Measurements from ENCODE around the gene OAS3.
A peak's percentile ranks its signal among the peaks of the same experiment; 100 is the strongest.

OAS3 gene

GRCh38 chr12:112977139-112977538 lies 38.9 kb downstream of the OAS3 start:
- Histone ChIP-seq H3K4me3 (ENCODE audit: low read depth in 1 of 2, low read length in 2 of 2) (no peak overlapping the region), H3K27ac (ENCODE audit: low read length) (peak overlapping the region; percentile 93; the same call in 1 of the 2 replicates), H4K20me1 (ENCODE audit: insufficient read depth, low read length) (no peaks in the 10 kb centered on the region), H3K4me1 (ENCODE audit: insufficient read depth, low read length) (peaks cover 40% of the 10 kb centered on the region), H3K4me2 (ENCODE audit: insufficient read depth, low read length) (peak overlapping the region; percentile 84), H3K36me3 (ENCODE audit: insufficient read depth, low read length) (no peaks in the 10 kb centered on the region), H3K9me3 (ENCODE audit: insufficient read depth, low read length, severe bottlenecking) (peaks cover under 1% of the 10 kb centered on the region), H3K27me3 (ENCODE audit: insufficient read depth, low read length, poor library complexity) (no peaks in the 10 kb centered on the region), H3K9ac (ENCODE audit: low read depth, low read length) (peak overlapping the region; percentile 72), H2AFZ (ENCODE audit: low read depth, low read length) (peak overlapping the region; percentile 88; the same call in 1 of the 2 replicates), H3K79me2 (ENCODE audit: insufficient read depth, low read length) (peaks cover 24% of the 10 kb centered on the region)
- ATAC-seq (ENCODE audit: insufficient read depth, low read depth) (no peak), DNase-seq (no peak)
- TF ChIP-seq CTCF (IDR thresholded peaks at IDR 0.05; ENCODE audit: borderline replicate concordance, extremely low read depth, low read length, poor library complexity, severe bottlenecking) = no peak
- TF ChIP-seq EZH2 (IDR thresholded peaks at IDR 0.05; ENCODE audit: borderline replicate concordance, low read depth, low read length, severe bottlenecking) = no peak

GRCh38 chr12:112977641-112978040 lies 39.4 kb downstream of the OAS3 start:
- Histone ChIP-seq H3K27ac (ENCODE audit: low read length) (peak overlapping the region; percentile 93), H3K9me3 (ENCODE audit: insufficient read depth, low read length, severe bottlenecking) (peaks cover 3% of the 10 kb centered on the region), H4K20me1 (ENCODE audit: insufficient read depth, low read length) (no peaks in the 10 kb centered on the region), H3K4me1 (ENCODE audit: insufficient read depth, low read length) (peaks cover 40% of the 10 kb centered on the region), H3K9ac (ENCODE audit: low read depth, low read length) (peak overlapping the region; percentile 72), H2AFZ (ENCODE audit: low read depth, low read length) (peak overlapping the region; percentile 88), H3K79me2 (ENCODE audit: insufficient read depth, low read length) (peaks cover 24% of the 10 kb centered on the region), H3K4me2 (ENCODE audit: insufficient read depth, low read length) (peak overlapping the region; percentile 84), H3K36me3 (ENCODE audit: insufficient read depth, low read length) (no peaks in the 10 kb centered on the region), H3K4me3 (ENCODE audit: low read depth in 1 of 2, low read length in 2 of 2) (peak overlapping the region; percentile 18 to 80), H3K27me3 (ENCODE audit: insufficient read depth, low read length, poor library complexity) (no peaks in the 10 kb centered on the region)
- ATAC-seq (ENCODE audit: insufficient read depth, low read depth) (no peak), DNase-seq (no peak)
- TF ChIP-seq EZH2 (IDR thresholded peaks at IDR 0.05; ENCODE audit: borderline replicate concordance, low read depth, low read length, severe bottlenecking) (no peak), CTCF (IDR thresholded peaks at IDR 0.05; ENCODE audit: borderline replicate concordance, extremely low read depth, low read length, poor library complexity, severe bottlenecking) (no peak)

GRCh38 chr12:112978163-112979040 lies 40.1 kb downstream of the OAS3 start, which contains the start of gene OAS2:
Gene OAS2 (plus strand): TSS chr12:112978519. CDS start chr12:112978609, 90 bp downstream.
- Histone ChIP-seq H3K79me2 (ENCODE audit: insufficient read depth, low read length) (peaks cover 25% of the 10 kb centered on the region), H3K9ac (ENCODE audit: low read depth, low read length) (peak within 1 kb of the TSS; percentile 72), H3K27ac (ENCODE audit: low read length) (peak within 1 kb of the TSS; percentile 93), H2AFZ (ENCODE audit: low read depth, low read length) (peak within 1 kb of the TSS; percentile 88), H3K9me3 (ENCODE audit: insufficient read depth, low read length, severe bottlenecking) (peaks cover 3% of the 10 kb centered on the region), H3K36me3 (ENCODE audit: insufficient read depth, low read length) (no peaks in the 10 kb centered on the region), H4K20me1 (ENCODE audit: insufficient read depth, low read length) (no peaks in the 10 kb centered on the region), H3K27me3 (ENCODE audit: insufficient read depth, low read length, poor library complexity) (no peaks in the 10 kb centered on the region), H3K4me2 (ENCODE audit: insufficient read depth, low read length) (peak within 1 kb of the TSS; percentile 84), H3K4me3 (ENCODE audit: low read depth in 1 of 2, low read length in 2 of 2) (peak within 1 kb of the TSS; percentile 45 to 80), H3K4me1 (ENCODE audit: insufficient read depth, low read length) (peaks cover 40% of the 10 kb centered on the region)
- TF ChIP-seq EZH2 (IDR thresholded peaks at IDR 0.05; ENCODE audit: borderline replicate concordance, low read depth, low read length, severe bottlenecking) = no peak
- peak; percentile 3 for TF ChIP-seq CTCF (IDR thresholded peaks at IDR 0.05; ENCODE audit: borderline replicate concordance, extremely low read depth, low read length, poor library complexity, severe bottlenecking)
- ATAC-seq (ENCODE audit: insufficient read depth, low read depth) (peak; percentile 96), DNase-seq (peak; percentile 90)

All from DND-41 (cell line).